Ammon's horn (tissue), 1 donor: ENCODE measurements around the gene HDDC2.
"Not testable (repeated sequence)": the region's sequence is repeated elsewhere in the genome, so short reads cannot be mapped to it uniquely, and the experiment has no call there.

Experiments
- DNase-seq: peaks from one replicate; pipeline ENCODE4 v3.0.0-alpha.2; 2016; ENCODE audit warnings: low spot score

HDDC2 gene

GRCh38 chr6:125306756-125307149 is 5.0 kb upstream of the HDDC2 start:
- no peak for DNase-seq

GRCh38 chr6:125304970-125305660 is 3.3 kb upstream of the HDDC2 start:
- DNase-seq: no peak

- DNase-seq: no peak
Observed at GRCh38 chr6:125303512-125303854, 1.7 kb upstream of the HDDC2 start.

- no peak for DNase-seq
Observed at GRCh38 chr6:125302840-125303511, 1.2 kb upstream of the HDDC2 start.

GRCh38 chr6:125300992-125301434 is 754 bp downstream of the HDDC2 start:
- DNase-seq: no peak

- DNase-seq: no peak
Observed at GRCh38 chr6:125299257-125299656, 2.5 kb downstream of the HDDC2 start.

- DNase-seq: no peak
Observed at GRCh38 chr6:125296471-125296870, 5.3 kb downstream of the HDDC2 start.

GRCh38 chr6:125294925-125295324 is 6.8 kb downstream of the HDDC2 start:
- DNase-seq: peak; percentile 46

- DNase-seq: no peak
Observed at GRCh38 chr6:125294036-125294435, 7.7 kb downstream of the HDDC2 start.

GRCh38 chr6:125293587-125293986 is 8.2 kb downstream of the HDDC2 start:
- no peak for DNase-seq

GRCh38 chr6:125287718-125288117 is 14.0 kb downstream of the HDDC2 start:
- no peak for DNase-seq

GRCh38 chr6:125285936-125286335 is 15.8 kb downstream of the HDDC2 start:
- DNase-seq: no peak

- no peak for DNase-seq
Observed at GRCh38 chr6:125285353-125285752, 16.4 kb downstream of the HDDC2 start.

GRCh38 chr6:125282470-125282869 is 19.3 kb downstream of the HDDC2 start:
- DNase-seq: not testable (repeated sequence)

- not testable (repeated sequence) for DNase-seq
Observed at GRCh38 chr6:125280370-125281035, 21.3 kb downstream of the HDDC2 start.

GRCh38 chr6:125279961-125280360 is 21.8 kb downstream of the HDDC2 start:
- DNase-seq: no peak

- no peak for DNase-seq
Observed at GRCh38 chr6:125277838-125278237, 23.9 kb downstream of the HDDC2 start.

- DNase-seq: no peak
Observed at GRCh38 chr6:125275779-125276178, 26.0 kb downstream of the HDDC2 start.

- no peak for DNase-seq
Observed at GRCh38 chr6:125274935-125275334, 26.8 kb downstream of the HDDC2 start.

- no peak for DNase-seq
Observed at GRCh38 chr6:125273965-125274364, 27.8 kb downstream of the HDDC2 start.

GRCh38 chr6:125273251-125273650 is 28.5 kb downstream of the HDDC2 start:
- no peak for DNase-seq

- DNase-seq: no peak
Observed at GRCh38 chr6:125271486-125272159, 30.1 kb downstream of the HDDC2 start.

GRCh38 chr6:125270380-125270779 is 31.4 kb downstream of the HDDC2 start:
- no peak for DNase-seq
